Measurements from ENCODE around the gene THEMIS. TPM values are rescaled to one million over a fixed set of nuclear protein-coding genes. Genes with fewer than 3 reads are reported as not detected.

Gene THEMIS
- total RNA-seq, 2 experiments from 2014 or later = 79.5 to 80.1 TPM

GRCh38 chr6:127727260-127727953, 173.5 kb downstream of the THEMIS start:
- peaks cover 42% of the 10 kb centered on the region for H3K36me3 Mint-ChIP-seq (ENCODE audit: low read depth)
- H3K4me3 Mint-ChIP-seq = no peak overlapping the region
- no peaks in the 10 kb centered on the region for H3K9me3 Mint-ChIP-seq
- TF ChIP-seq CTCF (IDR thresholded peaks at IDR 0.05) = no peak
- ATAC-seq (no peak), DNase-seq (no peak)
- H3K27me3 Mint-ChIP-seq = no peaks in the 10 kb centered on the region
- ChIA-PET POLR2A (no interaction called here), CTCF (interaction anchor here (0.9 to 1.8 kb wide), 2 partner anchors 9 to 595 kb away, joined by 3 to 15 read pairs; no protein-coding TSS in a partner anchor)
- intact Hi-C loops (cut with micrococcal nuclease) = no loop called here
- peaks cover 62% of the 10 kb centered on the region for H3K4me1 Mint-ChIP-seq (ENCODE audit: low read depth)
- H3K27ac Mint-ChIP-seq = no peak overlapping the region

- TF ChIP-seq CTCF (IDR thresholded peaks at IDR 0.05) = no peak
- no peaks in the 10 kb centered on the region for H3K27me3 Mint-ChIP-seq
- DNase-seq (no peak), ATAC-seq (no peak)
- H3K9me3 Mint-ChIP-seq = no peaks in the 10 kb centered on the region
- ChIA-PET CTCF (interaction anchor here (1.1 kb wide), 1 partner anchor 602 kb away, joined by 3 read pairs; no protein-coding TSS in a partner anchor), POLR2A (no interaction called here)
- H3K4me3 Mint-ChIP-seq = no peak overlapping the region
- intact Hi-C loops (cut with micrococcal nuclease) = no loop called here
- no peak overlapping the region for H3K27ac Mint-ChIP-seq
- H3K36me3 Mint-ChIP-seq (ENCODE audit: low read depth) = peaks cover 44% of the 10 kb centered on the region
- H3K4me1 Mint-ChIP-seq (ENCODE audit: low read depth) = peaks cover 58% of the 10 kb centered on the region
Measured at GRCh38 chr6:127725821-127726220, 175.0 kb downstream of the THEMIS start.

- POLR2A ChIA-PET = interaction anchor here (0.5 to 0.7 kb wide), 2 partner anchors 90 to 151 kb away, joined by 3 to 4 read pairs; no protein-coding TSS in a partner anchor
- TF ChIP-seq CTCF (IDR thresholded peaks at IDR 0.05) = no peak
- Mint-ChIP-seq H3K9me3 (no peaks in the 10 kb centered on the region), H3K4me1 (ENCODE audit: low read depth) (peaks cover 35% of the 10 kb centered on the region), H3K27me3 (no peaks in the 10 kb centered on the region), H3K4me3 (no peak overlapping the region), H3K27ac (no peak overlapping the region), H3K36me3 (ENCODE audit: low read depth) (peaks cover 61% of the 10 kb centered on the region)
- DNase-seq = no peak
- CTCF ChIA-PET = no interaction called here
- ATAC-seq = no peak
- intact Hi-C loops (cut with micrococcal nuclease) = no loop called here
Measured at GRCh38 chr6:127718694-127719093, 182.2 kb downstream of the THEMIS start.

GRCh38 chr6:127717384-127717783, 183.5 kb downstream of the THEMIS start:
- ATAC-seq = no peak
- intact Hi-C loops (cut with micrococcal nuclease) = no loop called here
- H3K4me3 Mint-ChIP-seq = no peak overlapping the region
- TF ChIP-seq CTCF (IDR thresholded peaks at IDR 0.05) = no peak
- ChIA-PET CTCF (no interaction called here), POLR2A (no interaction called here)
- no peaks in the 10 kb centered on the region for H3K9me3 Mint-ChIP-seq
- no peak overlapping the region for H3K27ac Mint-ChIP-seq
- peaks cover 61% of the 10 kb centered on the region for H3K36me3 Mint-ChIP-seq (ENCODE audit: low read depth)
- H3K27me3 Mint-ChIP-seq = no peaks in the 10 kb centered on the region
- no peak for DNase-seq
- peaks cover 26% of the 10 kb centered on the region for H3K4me1 Mint-ChIP-seq (ENCODE audit: low read depth)

- DNase-seq (no peak), ATAC-seq (no peak)
- peaks cover 63% of the 10 kb centered on the region for H3K36me3 Mint-ChIP-seq (ENCODE audit: low read depth)
- H3K4me3 Mint-ChIP-seq = no peak overlapping the region
- intact Hi-C loops (cut with micrococcal nuclease) = no loop called here
- POLR2A ChIA-PET = no interaction called here
- peaks cover 23% of the 10 kb centered on the region for H3K4me1 Mint-ChIP-seq (ENCODE audit: low read depth)
- no peaks in the 10 kb centered on the region for H3K9me3 Mint-ChIP-seq
- CTCF ChIA-PET = no interaction called here
- H3K27ac Mint-ChIP-seq = no peak overlapping the region
- TF ChIP-seq CTCF (IDR thresholded peaks at IDR 0.05) = no peak
- H3K27me3 Mint-ChIP-seq = no peaks in the 10 kb centered on the region
Measured at GRCh38 chr6:127716465-127716864, 184.4 kb downstream of the THEMIS start.
